HG02870 (cell line): ENCODE measurements around the gene CSTF1.

Experiments used
- ATAC-seq: cut with Tn5 transposase; IDR thresholded peaks from one replicate; pipeline ENCODE4 v1.9.1; 2021; ENCODE audit warnings: mild to moderate bottlenecking, moderate library complexity; ENCODE audit not compliant: unreplicated experiment

CSTF1 gene

DNA sequence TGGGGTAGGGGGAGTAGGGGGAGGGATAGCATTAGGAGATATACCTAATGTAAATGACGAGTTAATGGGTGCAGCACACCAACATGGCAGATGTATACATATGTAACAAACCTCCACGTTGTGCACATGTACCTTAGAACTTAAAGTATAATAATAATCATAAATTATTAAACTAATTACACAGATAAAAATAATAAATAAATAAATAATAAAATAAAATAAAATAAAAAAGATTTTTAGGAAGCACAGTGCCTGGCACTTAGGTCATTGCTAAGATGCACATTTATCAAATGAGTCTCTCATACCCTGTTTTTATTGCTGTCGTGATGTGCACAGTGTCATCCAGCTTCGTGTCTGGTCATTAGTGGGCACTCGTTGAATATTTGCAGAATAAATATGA, 57.0 kb downstream of the CSTF1 start:
- no peak for ATAC-seq

GRCh38 chr20:56451056-56451765, 58.8 kb downstream of the CSTF1 start:
- ATAC-seq, result no peak

- ATAC-seq, result peak; percentile 66
Measured at GRCh38 chr20:56453352-56453751, 60.9 kb downstream of the CSTF1 start.

DNA sequence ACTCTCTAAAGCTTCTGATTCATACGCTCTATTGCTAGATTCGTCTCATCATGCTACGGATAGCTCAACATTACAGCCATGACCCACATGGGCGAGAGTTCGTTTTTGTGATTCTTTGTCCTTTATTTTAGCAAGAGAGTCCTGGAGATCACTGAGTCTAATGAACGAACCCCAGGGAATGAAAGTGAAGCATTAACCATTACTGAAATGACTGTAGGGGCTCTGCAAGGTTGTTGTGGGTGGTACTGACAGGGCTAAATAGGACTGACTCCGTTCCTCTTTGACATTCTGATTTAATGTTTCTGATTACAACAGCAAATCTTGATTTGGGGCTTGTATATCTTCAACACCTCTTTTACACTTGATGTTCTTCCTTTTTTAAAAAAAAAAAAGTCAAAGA, 62.3 kb downstream of the CSTF1 start:
- peak; percentile 96 for ATAC-seq
